ENCODE data around the gene KIAA2012. TPM values are rescaled to one million over a fixed set of nuclear protein-coding genes. Genes with fewer than 3 reads are reported as not detected.

Gene KIAA2012
- total and polyA plus RNA-seq, 3 experiments from 2014 or later: not detected

DNA sequence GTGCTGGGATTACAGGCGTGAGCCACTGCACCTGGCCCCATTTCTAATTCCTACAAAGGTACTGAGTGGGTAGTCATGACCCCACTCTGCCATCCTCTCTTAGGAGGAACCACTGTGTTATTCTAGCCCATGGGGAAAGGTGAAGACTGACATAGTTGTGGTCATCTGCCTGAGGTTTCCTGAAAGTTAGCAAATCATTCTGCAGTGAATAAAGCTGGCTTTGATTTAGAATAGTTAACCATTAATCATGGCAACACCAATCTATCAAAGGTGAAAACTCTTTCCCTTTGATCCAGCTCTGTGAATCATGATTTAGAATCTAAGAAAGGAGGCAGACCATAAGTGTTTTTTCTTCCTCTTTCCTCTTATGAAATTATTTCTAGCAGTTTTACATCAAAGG is 114.5 kb downstream of the KIAA2012 start:
- ChIA-PET POLR2A (no interaction called here), CTCF (interaction anchor here (1.4 kb wide), 1 partner anchor 9 kb away, joined by 3 read pairs; no protein-coding TSS in a partner anchor)
- Histone ChIP-seq H3K9me3 (ENCODE audit: low read length) (no peaks in the 10 kb centered on the region), H3K4me1 (ENCODE audit: insufficient read depth, low read length) (no peaks in the 10 kb centered on the region), H3K27ac (ENCODE audit: low read depth, low read length) (no peak overlapping the region), H3K36me3 (ENCODE audit: insufficient read depth, low read length) (no peaks in the 10 kb centered on the region), H3K4me3 (ENCODE audit: low read length) (no peak overlapping the region), H3K27me3 (ENCODE audit: insufficient read depth, low read length, poor library complexity, severe bottlenecking) (no peaks in the 10 kb centered on the region)
- Mint-ChIP-seq H3K4me1 (no peaks in the 10 kb centered on the region), H3K27ac (no peak overlapping the region), H3K4me3 (no peak overlapping the region), H3K9me3 (no peaks in the 10 kb centered on the region), H3K27me3 (peaks cover 8 to 53% of the 10 kb centered on the region in 2 donors), H3K36me3 (no peaks in the 10 kb centered on the region)
- DNase-seq: no peak

DNA sequence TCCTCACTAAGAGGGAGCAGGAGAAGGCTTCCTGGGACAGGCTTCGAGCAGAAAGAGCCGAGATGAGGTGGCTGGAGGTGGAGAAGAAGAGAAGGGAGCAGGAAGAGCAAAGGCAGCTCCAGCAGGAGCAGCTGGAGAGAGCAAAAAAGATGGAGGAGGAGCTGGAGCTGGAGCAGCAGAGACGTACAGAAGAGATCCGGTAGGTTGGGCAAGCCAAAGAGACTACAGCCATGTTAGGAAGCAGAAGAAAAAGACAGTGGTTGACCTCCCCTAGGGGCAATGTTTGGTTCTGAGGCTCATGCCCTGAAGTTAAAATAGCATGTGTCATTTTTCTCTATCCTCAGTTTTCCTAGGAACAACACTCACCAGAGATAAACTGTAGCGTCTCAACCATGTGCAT is 120.2 kb downstream of the KIAA2012 start:
- H3K9me3 ChIP-seq (ENCODE audit: low read length): no peaks in the 10 kb centered on the region
- H3K4me1 ChIP-seq (ENCODE audit: insufficient read depth, low read length): no peaks in the 10 kb centered on the region
- H3K4me3 ChIP-seq (ENCODE audit: low read length): no peak overlapping the region
- Mint-ChIP-seq H3K4me1 (no peaks in the 10 kb centered on the region), H3K27me3 (peaks cover 11 to 36% of the 10 kb centered on the region in 2 donors), H3K9me3 (no peaks in the 10 kb centered on the region), H3K27ac (peak overlapping the region in 1 of 8 donors; percentile 10), H3K36me3 (no peaks in the 10 kb centered on the region), H3K4me3 (no peak overlapping the region)
- H3K27me3 ChIP-seq (ENCODE audit: insufficient read depth, low read length, poor library complexity, severe bottlenecking): no peaks in the 10 kb centered on the region
- CTCF ChIA-PET: no interaction called here
- H3K36me3 ChIP-seq (ENCODE audit: insufficient read depth, low read length): no peaks in the 10 kb centered on the region
- no peak for DNase-seq
- no peak overlapping the region for H3K27ac ChIP-seq (ENCODE audit: low read depth, low read length)
- POLR2A ChIA-PET: no interaction called here

DNA sequence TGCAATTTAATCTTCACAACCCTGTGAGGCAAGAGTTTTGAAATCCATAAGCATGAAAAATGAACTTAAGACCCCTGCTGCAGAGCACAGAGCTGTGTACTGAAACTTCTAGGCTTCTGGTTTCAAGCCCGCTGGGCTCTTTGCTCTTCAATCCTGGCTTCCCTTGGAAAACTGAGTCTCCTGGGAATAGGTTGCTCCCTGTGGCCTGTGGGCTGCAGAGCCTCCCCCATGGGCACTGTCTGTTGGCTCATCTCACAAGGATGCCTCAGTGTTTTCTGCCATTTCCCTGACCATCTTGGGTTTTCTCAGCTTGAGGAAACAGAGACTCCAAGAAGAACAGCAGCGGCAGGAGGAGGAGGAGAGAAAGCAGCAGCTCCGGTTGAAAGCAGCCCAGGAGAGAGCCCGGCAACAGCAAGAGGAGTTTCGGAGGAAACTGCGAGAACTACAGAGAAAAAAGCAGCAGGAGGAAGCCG is 120.9 kb downstream of the KIAA2012 start:
- Mint-ChIP-seq H3K27me3 (peaks cover 11 to 37% of the 10 kb centered on the region in 2 donors), H3K27ac (no peak overlapping the region), H3K36me3 (no peaks in the 10 kb centered on the region), H3K4me3 (no peak overlapping the region), H3K4me1 (no peaks in the 10 kb centered on the region), H3K9me3 (no peaks in the 10 kb centered on the region)
- ChIA-PET POLR2A (no interaction called here), CTCF (no interaction called here)
- Histone ChIP-seq H3K9me3 (ENCODE audit: low read length) (no peaks in the 10 kb centered on the region), H3K36me3 (ENCODE audit: insufficient read depth, low read length) (no peaks in the 10 kb centered on the region), H3K4me1 (ENCODE audit: insufficient read depth, low read length) (no peaks in the 10 kb centered on the region), H3K27ac (ENCODE audit: low read depth, low read length) (no peak overlapping the region), H3K27me3 (ENCODE audit: insufficient read depth, low read length, poor library complexity, severe bottlenecking) (no peaks in the 10 kb centered on the region), H3K4me3 (ENCODE audit: low read length) (no peak overlapping the region)
- DNase-seq: no peak

- Histone ChIP-seq H3K9me3 (ENCODE audit: low read length) (no peaks in the 10 kb centered on the region), H3K27me3 (ENCODE audit: insufficient read depth, low read length, poor library complexity, severe bottlenecking) (no peaks in the 10 kb centered on the region), H3K4me3 (ENCODE audit: low read length) (no peak overlapping the region), H3K4me1 (ENCODE audit: insufficient read depth, low read length) (no peaks in the 10 kb centered on the region), H3K36me3 (ENCODE audit: insufficient read depth, low read length) (no peaks in the 10 kb centered on the region), H3K27ac (ENCODE audit: low read depth, low read length) (no peak overlapping the region)
- Mint-ChIP-seq H3K27ac (no peak overlapping the region), H3K36me3 (no peaks in the 10 kb centered on the region), H3K4me3 (no peak overlapping the region), H3K27me3 (peaks cover 11 to 37% of the 10 kb centered on the region in 2 donors), H3K4me1 (no peaks in the 10 kb centered on the region), H3K9me3 (no peaks in the 10 kb centered on the region)
- DNase-seq: no peak
- ChIA-PET CTCF (no interaction called here), POLR2A (no interaction called here)
Measured at GRCh38 chr2:202194418-202194817, 121.4 kb downstream of the KIAA2012 start.

- ChIA-PET CTCF (interaction anchor here (0.7 kb wide), 1 partner anchor 72 kb away, joined by 4 read pairs; no protein-coding TSS in a partner anchor), POLR2A (no interaction called here)
- Histone ChIP-seq H3K36me3 (ENCODE audit: insufficient read depth, low read length) (no peaks in the 10 kb centered on the region), H3K4me3 (ENCODE audit: low read length) (no peak overlapping the region), H3K27ac (ENCODE audit: low read depth, low read length) (no peak overlapping the region), H3K27me3 (ENCODE audit: insufficient read depth, low read length, poor library complexity, severe bottlenecking) (no peaks in the 10 kb centered on the region), H3K4me1 (ENCODE audit: insufficient read depth, low read length) (no peaks in the 10 kb centered on the region), H3K9me3 (ENCODE audit: low read length) (no peaks in the 10 kb centered on the region)
- H3K4me3 Mint-ChIP-seq: no peak overlapping the region
- no peak overlapping the region for H3K27ac Mint-ChIP-seq
- no peaks in the 10 kb centered on the region for H3K4me1 Mint-ChIP-seq
- H3K9me3 Mint-ChIP-seq: no peaks in the 10 kb centered on the region
- no peak for DNase-seq
- H3K36me3 Mint-ChIP-seq: peaks cover 0 to 2% (median 0%) of the 10 kb centered on the region in 3 donors
- peaks cover 11 to 25% of the 10 kb centered on the region in 2 donors for H3K27me3 Mint-ChIP-seq
Measured at GRCh38 chr2:202196727-202197126, 123.7 kb downstream of the KIAA2012 start.

GRCh38 chr2:202201220-202202160 is 128.4 kb downstream of the KIAA2012 start:
- Mint-ChIP-seq H3K4me3 (no peak overlapping the region), H3K27ac (no peak overlapping the region), H3K36me3 (peaks cover 0 to 18% (median 11%) of the 10 kb centered on the region in 3 donors), H3K4me1 (no peaks in the 10 kb centered on the region), H3K27me3 (peaks cover 6 to 11% of the 10 kb centered on the region in 2 donors), H3K9me3 (no peaks in the 10 kb centered on the region)
- Histone ChIP-seq H3K4me3 (ENCODE audit: low read length) (no peak overlapping the region), H3K36me3 (ENCODE audit: insufficient read depth, low read length) (no peaks in the 10 kb centered on the region), H3K9me3 (ENCODE audit: low read length) (no peaks in the 10 kb centered on the region), H3K27ac (ENCODE audit: low read depth, low read length) (no peak overlapping the region), H3K27me3 (ENCODE audit: insufficient read depth, low read length, poor library complexity, severe bottlenecking) (no peaks in the 10 kb centered on the region), H3K4me1 (ENCODE audit: insufficient read depth, low read length) (no peaks in the 10 kb centered on the region)
- no peak for DNase-seq
- ChIA-PET CTCF (no interaction called here), POLR2A (no interaction called here)

- Mint-ChIP-seq H3K4me1 (no peaks in the 10 kb centered on the region), H3K4me3 (no peak overlapping the region), H3K9me3 (no peaks in the 10 kb centered on the region), H3K27me3 (peaks cover 0 to under 1% of the 10 kb centered on the region in 2 donors), H3K36me3 (peaks cover 0 to 29% (median 18%) of the 10 kb centered on the region in 3 donors), H3K27ac (no peak overlapping the region)
- no peaks in the 10 kb centered on the region for H3K9me3 ChIP-seq (ENCODE audit: low read length)
- H3K27ac ChIP-seq (ENCODE audit: low read depth, low read length): no peak overlapping the region
- H3K4me1 ChIP-seq (ENCODE audit: insufficient read depth, low read length): no peaks in the 10 kb centered on the region
- CTCF ChIA-PET: no interaction called here
- no peak for DNase-seq
- no peak overlapping the region for H3K4me3 ChIP-seq (ENCODE audit: low read length)
- H3K27me3 ChIP-seq (ENCODE audit: insufficient read depth, low read length, poor library complexity, severe bottlenecking): no peaks in the 10 kb centered on the region
- POLR2A ChIA-PET: interaction anchor here (0.6 kb wide), 1 partner anchor 60 kb away, joined by 8 read pairs; no protein-coding TSS in a partner anchor
- H3K36me3 ChIP-seq (ENCODE audit: insufficient read depth, low read length): no peaks in the 10 kb centered on the region
Measured at GRCh38 chr2:202203348-202203747, 130.3 kb downstream of the KIAA2012 start.

GRCh38 chr2:202204855-202205254 is 131.8 kb downstream of the KIAA2012 start:
- H3K36me3 Mint-ChIP-seq: peaks cover 0 to 35% (median 21%) of the 10 kb centered on the region in 3 donors
- CTCF ChIA-PET: no interaction called here

More at GRCh38 chr2:202204855-202205254, 131.8 kb downstream of the KIAA2012 start:
- POLR2A ChIA-PET: interaction anchor here (0.5 kb wide), 1 partner anchor 13 kb away, joined by 4 read pairs; no protein-coding TSS in a partner anchor
- H3K4me1 ChIP-seq (ENCODE audit: insufficient read depth, low read length): no peaks in the 10 kb centered on the region
- no peak overlapping the region for H3K4me3 ChIP-seq (ENCODE audit: low read length)
- H3K9me3 Mint-ChIP-seq: no peaks in the 10 kb centered on the region
- H3K27me3 ChIP-seq (ENCODE audit: insufficient read depth, low read length, poor library complexity, severe bottlenecking): no peaks in the 10 kb centered on the region
- peaks cover 3% of the 10 kb centered on the region for H3K36me3 ChIP-seq (ENCODE audit: insufficient read depth, low read length)
- no peaks in the 10 kb centered on the region for H3K9me3 ChIP-seq (ENCODE audit: low read length)
- no peaks in the 10 kb centered on the region for H3K27me3 Mint-ChIP-seq
- H3K27ac Mint-ChIP-seq: no peak overlapping the region
- H3K4me1 Mint-ChIP-seq: no peaks in the 10 kb centered on the region
- no peak for DNase-seq
- no peak overlapping the region for H3K4me3 Mint-ChIP-seq
- H3K27ac ChIP-seq (ENCODE audit: low read depth, low read length): no peak overlapping the region
